ENCODE results near the gene CDH16. TPM values are rescaled to one million over a fixed set of nuclear protein-coding genes. Genes with fewer than 3 reads are reported as not detected.
A peak's percentile ranks its signal among the peaks of the same experiment; 100 is the strongest.

Gene CDH16
- total and polyA plus RNA-seq, 2 of the 13 experiments (the other 11 are each of a cell fraction or from before 2014, with no cell fraction given), result 2.7 to 3.9 TPM

DNA sequence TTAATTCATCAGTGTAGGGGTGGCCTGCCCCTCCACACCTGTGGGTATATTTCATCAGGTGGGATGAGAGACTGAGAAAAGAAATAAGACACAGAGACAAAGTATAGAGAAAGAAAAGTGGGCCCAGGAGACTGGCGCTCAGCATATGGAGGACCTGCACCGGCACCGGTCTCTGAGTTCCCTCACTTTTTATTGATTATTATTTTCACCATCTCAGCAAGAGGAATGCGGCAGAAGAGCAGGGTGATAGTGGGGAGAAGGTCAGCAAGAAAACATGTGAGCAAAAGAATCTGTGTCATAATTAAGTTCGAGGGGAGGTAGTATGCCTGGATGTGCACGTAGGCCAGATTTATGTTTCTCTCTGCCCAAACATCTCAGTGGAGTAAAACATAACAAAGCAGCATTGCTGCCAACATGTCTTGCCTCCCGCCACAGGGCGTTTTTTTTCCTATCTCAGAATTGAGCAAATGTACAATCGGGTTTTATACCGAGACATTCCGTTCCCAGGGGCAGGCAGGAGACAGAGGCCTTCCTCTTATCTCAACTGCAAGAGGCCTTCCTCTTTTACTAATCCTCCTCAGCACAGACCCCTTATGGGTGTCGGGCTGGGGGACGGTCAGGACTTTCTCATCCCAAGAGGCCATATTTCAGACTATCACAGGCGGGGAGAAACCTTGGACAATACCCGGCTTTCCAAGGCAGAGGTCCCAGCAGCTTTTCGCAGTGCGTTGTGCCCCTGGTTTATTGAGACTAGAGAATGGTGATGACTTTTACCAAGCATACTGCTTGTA lies 36.9 kb upstream of the CDH16 start (continued):
- TF ChIP-seq ZNF510 (CRISPR knock-in tag; IDR thresholded peaks at IDR 0.05; ENCODE audit: low read depth), result 0 out of 2 replicates have a peak, but pooled peaks have one; percentile 64
- TF ChIP-seq PAXIP1 (CRISPR knock-in tag; conservative IDR thresholded peaks at IDR 0.05), result peak; percentile 52; the same call in 1 of the 2 replicates

- H3K9ac ChIP-seq (ENCODE audit: insufficient read depth, low read depth, low read length), result peak overlapping the region; percentile 27; the same call in 1 of the 2 replicates
- ATAC-seq, result peak; percentile 86
- CTCF ChIA-PET (ENCODE audit: low intra/inter-chr PET ratio, low total read pairs), result interaction anchor here (0.9 to 2.4 kb wide), 6 partner anchors 8 to 226 kb away, joined by 3 to 13 read pairs (median 4); no protein-coding TSS in a partner anchor
- H3K4me1 ChIP-seq (ENCODE audit: insufficient read depth, low read length), result peaks cover 73% of the 10 kb centered on the region
- 0 out of 2 replicates have a peak, but pooled peaks cover 5% of the 10 kb centered on the region for H3K9me3 ChIP-seq (ENCODE audit: low read length)
- no peaks in the 10 kb centered on the region for H3K36me3 ChIP-seq (replicated peaks in 1 of 2; ENCODE audit: control insufficient read depth in 1 of 2, insufficient read depth in 2 of 2, low read length in 2 of 2)
- POLR2A ChIA-PET, result interaction anchor here (0.8 to 1.3 kb wide), 3 partner anchors 10 to 292 kb away, joined by 3 to 7 read pairs (median 3); partner anchors contain the start of gene NOL3
- peaks cover 3 to 14% of the 10 kb centered on the region in 2 experiments; a peak in 4 of 5 replicates for H3K27me3 ChIP-seq (ENCODE audit: control insufficient read depth in 1 of 2, insufficient read depth in 2 of 2, low read length in 2 of 2)
- H2AFZ ChIP-seq (ENCODE audit: low read length), result peak overlapping the region; percentile 24
- no peaks in the 10 kb centered on the region for H3K79me2 ChIP-seq (ENCODE audit: insufficient read depth, low read length)
- no peaks in the 10 kb centered on the region for H4K20me1 ChIP-seq (ENCODE audit: insufficient read depth, low read length)
- no peak overlapping the region for H3K27ac ChIP-seq (ENCODE audit: extremely low read length, insufficient read depth, low read length)
- in situ Hi-C loops (cut with HindIII; ENCODE audit: extremely low pct_ligation_motif_present, low pct_unique_long_range_greater_than_20kb) (no loop called here), intact Hi-C loops (cut with micrococcal nuclease; ENCODE audit: unreplicated experiment) (loop anchor here (2.0 to 10.0 kb wide), 3 partner anchors 23 to 61 kb away; no protein-coding TSS in a partner anchor)
- no TSS peak for BruUV-seq (replicated peaks)
- peak; percentile 85 for DNase-seq (ENCODE audit: low spot score)
- under 1% methylated on average over 8 of the region's 8 CpGs for WGBS (ENCODE audit: low lambda C conversion rate)
- peak overlapping the region in 2 of 3 experiments; percentile 25 to 40; a peak in 4 of 6 replicates for H3K4me3 ChIP-seq (replicated peaks in 1 of 3; ENCODE audit: insufficient read depth in 1 of 3, low read depth in 2 of 3, low read length in 3 of 3)
- peak; percentile 95 for FAIRE-seq
- H3K4me2 ChIP-seq (ENCODE audit: low read depth, low read length), result peak overlapping the region; percentile 74
- TF ChIP-seq GLI4 (CRISPR knock-in tag; IDR thresholded peaks at IDR 0.05; ENCODE audit: borderline replicate concordance) (no peak), KLF13 (CRISPR knock-in tag; IDR thresholded peaks at IDR 0.05) (no peak), NRL (CRISPR knock-in tag; IDR thresholded peaks at IDR 0.05; ENCODE audit: borderline replicate concordance) (no peak), KDM2A (CRISPR knock-in tag; IDR thresholded peaks at IDR 0.05; ENCODE audit: borderline replicate concordance, low read depth) (peak; percentile 48; the same call in 1 of the 2 replicates), ZNF792 (CRISPR knock-in tag; IDR thresholded peaks at IDR 0.05) (peak; percentile 59; the same call in 1 of the 2 replicates), ZNF816 (CRISPR knock-in tag; IDR thresholded peaks at IDR 0.05; ENCODE audit: borderline replicate concordance) (no peak; the same call in 1 of the 2 replicates), ZNF558 (CRISPR knock-in tag; IDR thresholded peaks at IDR 0.05; ENCODE audit: borderline replicate concordance) (0 out of 2 replicates have a peak, but pooled peaks have one; percentile 35), NFYB (CRISPR knock-in tag; IDR thresholded peaks at IDR 0.05) (0 out of 2 replicates have a peak, but pooled peaks have one; percentile 31), TOE1 (CRISPR knock-in tag; IDR thresholded peaks at IDR 0.05) (no peak), ZSCAN31 (CRISPR knock-in tag; IDR thresholded peaks at IDR 0.05; ENCODE audit: low read depth) (no peak), AGO2 (optimal IDR thresholded peaks at IDR 0.05; ENCODE audit: low read depth, low read length) (no peak), KMT2A (CRISPR knock-in tag; IDR thresholded peaks at IDR 0.05) (peak; percentile 43; the same call in 1 of the 2 replicates), NFE2L1 (CRISPR knock-in tag; IDR thresholded peaks at IDR 0.05; ENCODE audit: borderline replicate concordance) (no peak), CEBPG (CRISPR knock-in tag; IDR thresholded peaks at IDR 0.05) (no peak), MTA3 (CRISPR knock-in tag; IDR thresholded peaks at IDR 0.05) (no peak), ZNF737 (CRISPR knock-in tag; IDR thresholded peaks at IDR 0.05; ENCODE audit: borderline replicate concordance) (no peak), TBL1XR1 (IDR thresholded peaks at IDR 0.05; ENCODE audit: borderline replicate concordance, low read length, partially characterized antibody) (no peak)
Observed at GRCh38 chr16:66954097-66954659, 35.5 kb upstream of the CDH16 start.

Measured in HepG2 (cell line).